Choroid plexus epithelial cell (primary cell): Measurements from ENCODE around the gene INTS6L.
"Not testable (repeated sequence)": the region's sequence is repeated elsewhere in the genome, so short reads cannot be mapped to it uniquely, and the experiment has no call there.

Experiments
- DNase-seq: peaks from one replicate; pipeline ENCODE4 v3.0.0-alpha.2; 2010; ENCODE audit warnings: low read depth
- H3K4me3 ChIP-seq: 2 replicates; pipeline ENCODE4 v1.5.1; 2011; ENCODE audit warnings: low read depth, mild to moderate bottlenecking, control low read depth, low read length, moderate library complexity
- CTCF ChIP-seq: conservative IDR thresholded peaks from 2 replicates; pipeline ENCODE4 v1.5.1; 2011; ENCODE audit warnings: low read depth, mild to moderate bottlenecking, control low read depth, inconsistent platforms, low read length, moderate library complexity

The INTS6L gene

DNA sequence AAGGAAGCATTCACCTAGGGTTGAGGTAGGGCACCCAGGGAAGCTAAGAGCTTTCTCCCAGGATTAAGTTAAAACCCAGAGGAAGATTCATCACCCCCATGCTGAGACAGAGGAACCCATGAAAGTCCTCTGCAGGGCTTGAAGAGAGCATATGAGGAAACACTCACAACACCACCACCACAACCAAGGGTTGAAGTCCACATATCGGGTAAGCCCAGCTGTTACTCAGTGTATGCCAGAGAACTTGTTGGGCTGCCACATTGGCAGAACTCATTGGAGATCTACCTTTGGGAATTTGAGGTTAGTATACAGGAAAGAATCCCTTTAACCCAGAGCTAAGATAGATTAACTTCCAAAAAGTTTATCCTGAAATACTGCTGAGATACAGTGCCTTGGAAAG is 75.1 kb downstream of the INTS6L start:
- DNase-seq: no peak
- H3K4me3 ChIP-seq: no peak overlapping the region
- TF ChIP-seq CTCF: no peak

DNA sequence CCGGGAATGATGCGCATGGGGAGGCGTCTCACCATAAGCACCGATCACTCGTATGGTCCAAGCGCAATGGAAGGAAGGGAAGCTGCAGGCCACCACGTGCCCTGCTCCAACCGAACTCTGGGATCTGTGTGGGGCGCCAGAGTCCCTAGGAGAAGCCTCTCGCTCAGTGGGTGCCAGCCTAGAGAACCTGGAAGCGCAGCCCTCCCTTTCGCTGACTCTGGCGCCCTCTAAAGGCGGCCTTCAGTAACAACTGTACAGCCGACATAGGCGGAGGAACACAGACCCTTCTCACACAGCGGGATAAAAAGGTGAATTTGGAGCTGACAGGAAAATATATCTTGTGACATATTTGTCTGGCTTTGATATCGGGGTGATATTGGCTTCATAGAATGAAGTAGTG is 76.0 kb downstream of the INTS6L start:
- peak; percentile 39 for DNase-seq
- H3K4me3 ChIP-seq: no peak overlapping the region
- peak; percentile 74 for TF ChIP-seq CTCF

GRCh38 chrX:135605906-135606305 is 85.4 kb downstream of the INTS6L start:
- TF ChIP-seq CTCF: no peak
- no peak for DNase-seq

GRCh38 chrX:135624408-135625204 is 104.1 kb downstream of the INTS6L start:
- not testable (repeated sequence) for DNase-seq, H3K4me3 ChIP-seq

More at GRCh38 chrX:135605906-135606305, 85.4 kb downstream of the INTS6L start:
- no peak overlapping the region for H3K4me3 ChIP-seq

DNA sequence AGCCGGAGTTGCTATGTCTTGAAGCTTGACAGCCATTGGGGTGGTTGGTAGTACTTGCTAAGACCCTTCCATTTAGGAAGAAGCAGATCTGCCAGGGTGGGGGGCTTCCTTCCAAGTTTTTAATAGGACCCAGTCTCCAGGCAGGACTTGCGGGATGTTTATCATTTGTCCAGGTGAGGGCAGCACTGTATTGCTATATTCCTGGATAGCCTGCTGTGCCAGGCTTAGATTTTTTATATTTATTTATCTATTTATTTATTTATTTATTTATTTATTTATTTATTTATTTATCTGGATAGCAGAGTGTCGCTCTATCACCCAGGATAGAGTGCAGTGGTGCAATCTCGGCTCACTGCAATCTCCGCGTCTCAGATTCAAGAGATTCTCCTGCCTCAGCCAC is 105.5 kb downstream of the INTS6L start:
- no peak overlapping the region for H3K4me3 ChIP-seq
- DNase-seq: peak; percentile 20
- TF ChIP-seq CTCF: peak; percentile 28

GRCh38 chrX:135629342-135629741 is 108.9 kb downstream of the INTS6L start:
- DNase-seq: no peak
- no peak overlapping the region for H3K4me3 ChIP-seq
- no peak for TF ChIP-seq CTCF
